ENCODE data around the gene SLC4A1AP. TPM values are rescaled to one million over a fixed set of nuclear protein-coding genes. Genes with fewer than 3 reads are reported as not detected.

Gene SLC4A1AP
- total RNA-seq, 1 donor from 2014 or later, result 19.8 TPM

DNA sequence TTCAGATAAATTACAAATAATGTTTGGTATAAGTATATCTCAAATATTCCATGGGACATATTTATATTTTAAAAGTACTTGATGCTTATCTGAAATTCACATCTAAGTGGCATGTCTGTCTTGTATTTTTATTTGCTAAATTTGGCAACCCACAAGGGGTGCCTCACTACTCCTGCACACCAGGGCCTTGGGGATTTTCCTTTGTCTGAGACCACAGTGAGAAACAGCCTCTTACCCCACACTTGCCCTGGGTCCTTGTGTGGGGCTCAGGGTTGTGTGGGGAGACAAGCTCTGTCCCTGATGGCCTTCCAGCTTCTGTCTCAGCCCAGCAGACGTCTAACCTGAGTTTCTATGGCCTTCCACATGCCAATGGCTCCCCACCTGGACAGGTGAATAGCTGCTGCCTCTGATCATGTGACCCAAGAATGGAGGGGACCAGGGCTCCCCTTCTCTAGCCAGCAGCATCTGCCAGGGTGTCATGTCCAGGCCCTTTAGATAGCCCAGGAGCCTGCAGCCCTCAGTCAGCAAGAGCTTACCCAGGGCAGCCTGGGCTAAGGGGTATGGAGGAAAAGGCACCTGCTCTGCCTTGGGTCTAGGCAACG is 58.3 kb downstream of the SLC4A1AP start:
- TF ChIP-seq, protein P1, sequence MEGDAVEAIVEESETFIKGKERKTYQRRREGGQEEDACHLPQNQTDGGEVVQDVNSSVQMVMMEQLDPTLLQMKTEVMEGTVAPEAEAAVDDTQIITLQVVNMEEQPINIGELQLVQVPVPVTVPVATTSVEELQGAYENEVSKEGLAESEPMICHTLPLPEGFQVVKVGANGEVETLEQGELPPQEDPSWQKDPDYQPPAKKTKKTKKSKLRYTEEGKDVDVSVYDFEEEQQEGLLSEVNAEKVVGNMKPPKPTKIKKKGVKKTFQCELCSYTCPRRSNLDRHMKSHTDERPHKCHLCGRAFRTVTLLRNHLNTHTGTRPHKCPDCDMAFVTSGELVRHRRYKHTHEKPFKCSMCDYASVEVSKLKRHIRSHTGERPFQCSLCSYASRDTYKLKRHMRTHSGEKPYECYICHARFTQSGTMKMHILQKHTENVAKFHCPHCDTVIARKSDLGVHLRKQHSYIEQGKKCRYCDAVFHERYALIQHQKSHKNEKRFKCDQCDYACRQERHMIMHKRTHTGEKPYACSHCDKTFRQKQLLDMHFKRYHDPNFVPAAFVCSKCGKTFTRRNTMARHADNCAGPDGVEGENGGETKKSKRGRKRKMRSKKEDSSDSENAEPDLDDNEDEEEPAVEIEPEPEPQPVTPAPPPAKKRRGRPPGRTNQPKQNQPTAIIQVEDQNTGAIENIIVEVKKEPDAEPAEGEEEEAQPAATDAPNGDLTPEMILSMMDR (IDR thresholded peaks at IDR 0.05; ENCODE audit: unreplicated experiment), result no peak
- DNase-seq (ENCODE audit: low spot score), result no peak
- H3K27me3 Mint-ChIP-seq (ENCODE audit: unreplicated experiment), result peaks cover 1% of the 10 kb centered on the region
- H3K4me1 Mint-ChIP-seq (ENCODE audit: unreplicated experiment), result peaks cover 12% of the 10 kb centered on the region
- no peak overlapping the region for H3K4me3 Mint-ChIP-seq (ENCODE audit: unreplicated experiment)
- H3K36me3 Mint-ChIP-seq (ENCODE audit: low read depth, unreplicated experiment), result no peaks in the 10 kb centered on the region
- no peak overlapping the region for H3K27ac Mint-ChIP-seq (ENCODE audit: unreplicated experiment)
- no peaks in the 10 kb centered on the region for H3K9me3 Mint-ChIP-seq (ENCODE audit: unreplicated experiment)

GRCh38 chr2:27723372-27724144 is 59.9 kb downstream of the SLC4A1AP start:
- no peak overlapping the region for H3K4me3 Mint-ChIP-seq (ENCODE audit: unreplicated experiment)
- TF ChIP-seq, protein P1 (IDR thresholded peaks at IDR 0.05; ENCODE audit: unreplicated experiment), result peak; percentile 85
- H3K27ac Mint-ChIP-seq (ENCODE audit: unreplicated experiment), result no peak overlapping the region
- H3K36me3 Mint-ChIP-seq (ENCODE audit: low read depth, unreplicated experiment), result no peaks in the 10 kb centered on the region
- H3K27me3 Mint-ChIP-seq (ENCODE audit: unreplicated experiment), result no peaks in the 10 kb centered on the region
- peaks cover 19% of the 10 kb centered on the region for H3K4me1 Mint-ChIP-seq (ENCODE audit: unreplicated experiment)
- DNase-seq (ENCODE audit: low spot score), result peak; percentile 67
- no peaks in the 10 kb centered on the region for H3K9me3 Mint-ChIP-seq (ENCODE audit: unreplicated experiment)

- TF ChIP-seq, protein P1 (IDR thresholded peaks at IDR 0.05; ENCODE audit: unreplicated experiment), result no peak
- no peak for DNase-seq (ENCODE audit: low spot score)
- Mint-ChIP-seq H3K4me3 (ENCODE audit: unreplicated experiment) (no peak overlapping the region), H3K9me3 (ENCODE audit: unreplicated experiment) (no peaks in the 10 kb centered on the region), H3K4me1 (ENCODE audit: unreplicated experiment) (peaks cover 24% of the 10 kb centered on the region), H3K27ac (ENCODE audit: unreplicated experiment) (no peak overlapping the region), H3K27me3 (ENCODE audit: unreplicated experiment) (peaks cover 1% of the 10 kb centered on the region), H3K36me3 (ENCODE audit: low read depth, unreplicated experiment) (no peaks in the 10 kb centered on the region)
These were observed 60.5 kb downstream of the SLC4A1AP start for GRCh38 chr2:27724191-27724590.

GRCh38 chr2:27724905-27725701 is 61.4 kb downstream of the SLC4A1AP start:
- DNase-seq (ENCODE audit: low spot score), result no peak
- H3K4me1 Mint-ChIP-seq (ENCODE audit: unreplicated experiment), result peaks cover 28% of the 10 kb centered on the region
- H3K9me3 Mint-ChIP-seq (ENCODE audit: unreplicated experiment), result no peaks in the 10 kb centered on the region
- H3K27ac Mint-ChIP-seq (ENCODE audit: unreplicated experiment), result no peak overlapping the region
- no peak overlapping the region for H3K4me3 Mint-ChIP-seq (ENCODE audit: unreplicated experiment)
- peaks cover 1% of the 10 kb centered on the region for H3K27me3 Mint-ChIP-seq (ENCODE audit: unreplicated experiment)
- no peaks in the 10 kb centered on the region for H3K36me3 Mint-ChIP-seq (ENCODE audit: low read depth, unreplicated experiment)
- TF ChIP-seq, protein P1 (IDR thresholded peaks at IDR 0.05; ENCODE audit: unreplicated experiment), result no peak
